ENCODE data around the gene TRAF1.

TRAF1 gene

GRCh38 chr9:120922404-120923195 is 4.0 kb downstream of the TRAF1 start:
- DNase-seq: no peak

GRCh38 chr9:120921661-120922181 is 4.9 kb downstream of the TRAF1 start:
- no peak for DNase-seq

- DNase-seq: no peak
Observed at GRCh38 chr9:120920806-120921178, 5.8 kb downstream of the TRAF1 start.

- DNase-seq: no peak
Observed at GRCh38 chr9:120919843-120920805, 6.5 kb downstream of the TRAF1 start.

DNA sequence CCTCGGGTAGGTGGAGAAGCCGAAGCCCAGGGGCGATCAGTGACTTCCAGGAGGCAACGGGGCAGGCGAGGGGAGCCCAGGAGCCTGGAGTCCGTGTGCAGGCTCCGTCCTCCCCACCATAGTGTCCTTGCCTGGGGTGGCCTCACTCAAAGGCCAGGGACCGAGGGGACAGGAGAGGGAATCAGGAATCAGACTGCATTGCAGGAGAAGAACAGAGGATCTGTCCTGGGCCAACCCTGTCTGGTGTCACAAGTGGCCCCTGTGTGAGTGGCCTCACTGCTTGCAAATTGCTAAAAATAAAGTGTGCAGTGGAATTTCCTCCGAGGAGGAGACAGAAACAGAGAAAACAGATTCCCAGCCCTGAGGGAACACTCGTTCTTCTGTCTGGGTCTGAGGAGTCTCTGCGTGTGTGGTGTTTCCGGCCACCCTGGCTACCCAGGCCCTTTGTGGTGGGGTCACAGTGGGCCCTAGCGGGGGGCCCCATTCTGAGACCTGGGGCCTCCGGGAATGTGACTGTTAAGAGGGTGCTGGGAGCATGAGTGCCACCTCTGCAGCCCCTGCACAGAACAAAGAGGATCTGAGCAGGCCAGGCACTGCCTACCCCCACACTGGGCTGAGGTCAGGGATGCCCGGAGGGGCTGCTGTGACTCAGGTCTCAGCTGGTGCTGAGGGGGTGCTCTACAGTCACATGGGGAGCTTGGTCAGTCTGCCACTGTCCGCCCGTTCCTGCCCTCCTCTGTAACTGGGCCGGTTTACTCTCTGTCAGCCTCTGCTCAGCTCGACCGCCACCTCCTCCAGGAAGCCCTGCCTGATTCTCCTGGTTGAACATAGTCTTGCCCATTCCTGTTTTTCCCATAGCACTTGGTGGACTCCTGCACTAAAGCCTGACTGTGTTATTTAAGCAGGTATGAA is 7.4 kb downstream of the TRAF1 start:
- DNase-seq: no peak

GRCh38 chr9:120917929-120918762 is 8.4 kb downstream of the TRAF1 start:
- DNase-seq: no peak

GRCh38 chr9:120916991-120917880 is 9.4 kb downstream of the TRAF1 start:
- DNase-seq: no peak

GRCh38 chr9:120916588-120916987 is 10.0 kb downstream of the TRAF1 start:
- DNase-seq: no peak

- peak; percentile 9 to 10 for DNase-seq
Observed at GRCh38 chr9:120915854-120916470, 10.6 kb downstream of the TRAF1 start.

- DNase-seq: no peak
Observed at GRCh38 chr9:120914953-120915352, 11.6 kb downstream of the TRAF1 start.

DNA sequence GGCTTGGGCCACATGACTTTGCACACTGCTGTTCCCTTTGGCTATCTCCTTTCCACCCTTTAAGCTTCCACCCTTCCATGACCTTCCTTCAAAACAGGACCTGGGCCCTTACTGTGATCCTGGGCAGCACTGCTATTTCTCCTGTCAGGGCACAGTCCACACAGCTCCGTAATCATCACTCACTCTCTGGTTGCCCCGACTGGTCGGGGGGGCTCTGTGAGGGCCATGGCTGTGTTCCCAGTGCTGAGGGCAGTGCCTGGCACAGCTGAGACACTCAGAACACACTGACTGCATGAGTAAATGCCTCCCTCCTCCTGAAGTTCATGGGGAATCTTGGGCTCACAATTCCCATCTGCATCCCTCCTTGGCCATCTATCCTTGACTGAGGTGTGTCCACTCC is 12.2 kb downstream of the TRAF1 start:
- no peak for DNase-seq

DNA sequence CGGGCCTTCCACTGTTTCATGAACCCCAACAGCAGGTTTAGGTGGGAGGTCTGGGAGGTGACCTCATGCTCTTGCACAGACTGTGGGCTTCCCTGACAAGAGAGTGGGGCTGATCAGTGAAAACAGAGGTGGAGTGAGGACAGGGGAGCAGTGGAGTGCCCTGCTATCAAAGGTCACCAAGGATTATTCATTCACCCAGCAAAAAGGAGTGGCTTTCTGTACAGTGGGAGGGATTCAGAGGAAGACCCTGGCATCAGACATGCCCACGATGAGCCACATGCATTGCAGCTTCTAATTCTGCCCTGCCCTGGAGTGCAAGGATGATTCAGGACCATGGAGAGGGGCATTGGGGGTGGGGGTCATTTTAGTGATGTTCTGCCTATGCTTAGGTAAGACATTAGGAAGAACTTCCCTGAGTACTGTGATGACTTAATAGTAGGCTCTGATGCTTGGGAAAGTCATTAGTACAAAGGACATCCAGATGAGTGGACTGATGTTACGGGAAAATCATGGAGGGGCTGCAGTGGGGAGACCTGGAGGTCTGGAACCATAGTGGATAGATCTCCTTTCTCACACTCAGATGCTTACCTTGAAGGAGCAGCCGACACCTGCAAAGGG is 12.8 kb downstream of the TRAF1 start:
- no peak for DNase-seq

GRCh38 chr9:120912958-120913646 is 13.5 kb downstream of the TRAF1 start:
- DNase-seq: no peak

DNA sequence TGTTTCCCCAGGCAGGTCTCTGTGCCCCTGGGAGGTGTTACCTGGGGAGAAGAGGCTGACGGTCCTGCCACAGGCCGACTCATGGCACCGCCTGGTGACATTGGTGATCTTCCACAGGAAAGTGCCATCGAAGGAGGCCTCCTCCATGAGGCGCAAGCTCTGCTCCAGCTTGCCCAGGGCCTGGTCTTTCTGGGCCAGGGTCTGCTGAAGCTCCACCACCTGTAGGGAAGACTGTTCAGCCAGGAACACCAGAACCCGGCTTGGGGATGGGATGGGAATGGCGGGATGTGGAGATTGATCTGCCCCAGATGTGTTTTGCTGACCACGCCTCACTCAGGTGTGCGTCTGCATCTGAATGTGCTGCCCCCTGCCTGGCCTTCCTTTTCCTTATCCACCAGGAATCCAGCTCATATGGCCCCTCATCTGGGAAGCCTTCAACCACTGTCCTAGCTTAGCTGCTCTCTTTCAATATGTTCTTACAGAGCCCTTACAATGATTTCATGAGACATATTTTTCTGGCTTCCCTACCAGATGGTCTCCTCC is 15.2 kb downstream of the TRAF1 start:
- no peak for DNase-seq

DNA sequence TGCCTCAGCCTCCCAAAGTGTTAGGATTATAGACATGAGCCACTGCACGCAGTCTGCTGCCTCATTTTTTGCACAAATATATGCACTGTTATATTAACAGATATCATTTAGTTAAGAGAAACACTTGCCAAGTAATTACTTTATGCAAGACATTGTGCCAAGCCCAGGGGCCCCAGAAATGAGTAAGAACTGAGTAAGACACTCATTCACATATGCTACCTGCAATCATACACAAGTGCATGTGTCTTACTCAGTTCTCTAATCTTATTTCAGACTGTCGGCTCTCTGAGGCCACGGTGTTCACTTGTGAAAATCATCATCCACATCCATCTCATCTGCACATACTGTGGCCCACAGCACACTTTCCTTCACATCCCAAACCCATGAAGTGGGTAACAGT is 16.0 kb downstream of the TRAF1 start:
- DNase-seq: no peak

GRCh38 chr9:120909904-120910303 is 16.7 kb downstream of the TRAF1 start:
- no peak for DNase-seq

- no peak for DNase-seq
Observed at GRCh38 chr9:120905315-120906164, 21.1 kb downstream of the TRAF1 start.

- DNase-seq: no peak
Observed at GRCh38 chr9:120904978-120905301, 21.7 kb downstream of the TRAF1 start.
